ENCODE results near the gene ZFPM1. TPM values are rescaled to one million over a fixed set of nuclear protein-coding genes. Genes with fewer than 3 reads are reported as not detected.

Gene ZFPM1
- total RNA-seq, 1 donor from 2014 or later = 1.2 TPM

DNA sequence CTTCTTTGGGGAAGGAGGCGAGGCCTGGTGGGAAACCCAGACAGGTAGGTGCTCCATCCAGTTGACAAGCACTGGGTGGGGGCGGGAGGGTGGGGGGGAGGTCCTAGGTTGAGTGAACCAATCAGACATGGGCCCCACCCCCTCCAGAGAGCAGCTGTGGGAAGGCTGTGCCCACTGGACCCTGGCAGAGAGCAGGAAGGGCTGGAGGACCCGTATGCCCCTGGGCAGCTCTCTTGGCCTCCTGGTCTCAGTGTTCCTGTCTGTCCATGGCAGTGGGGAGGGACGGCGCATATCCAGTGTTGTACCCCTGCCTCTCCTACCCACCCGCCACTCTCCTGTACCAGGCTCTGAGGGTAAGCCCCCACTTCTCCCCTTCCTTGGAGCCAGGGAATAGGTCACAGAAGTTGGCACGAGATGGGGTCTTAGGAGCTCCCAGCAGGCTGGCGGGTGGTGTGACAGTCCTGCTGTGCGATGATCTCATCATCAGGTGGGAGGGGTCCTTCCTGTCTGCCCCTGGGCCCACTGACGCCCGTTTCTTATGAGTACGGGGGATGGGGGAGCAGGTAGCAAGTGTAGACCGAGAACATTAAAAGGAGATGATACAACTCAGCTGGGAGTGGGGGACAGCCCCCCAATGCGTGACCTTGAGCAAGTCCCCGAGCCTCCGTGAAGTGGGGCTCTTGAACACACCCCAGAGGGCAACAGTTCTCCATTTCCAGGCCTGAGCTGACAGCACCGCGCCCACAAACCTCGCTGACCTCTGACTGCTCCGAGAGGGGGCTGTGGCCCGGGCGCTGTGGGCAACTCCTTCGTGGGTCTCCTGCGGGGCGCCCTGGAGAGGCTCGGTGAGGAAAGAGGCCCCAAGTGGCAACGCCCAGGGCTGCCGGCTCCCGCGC, 1.2 kb upstream of the ZFPM1 start:
- no peak for DNase-seq

- peak; percentile 93 for DNase-seq
These were observed 431 bp upstream of the ZFPM1 start for GRCh38 chr16:88452482-88453216.

DNA sequence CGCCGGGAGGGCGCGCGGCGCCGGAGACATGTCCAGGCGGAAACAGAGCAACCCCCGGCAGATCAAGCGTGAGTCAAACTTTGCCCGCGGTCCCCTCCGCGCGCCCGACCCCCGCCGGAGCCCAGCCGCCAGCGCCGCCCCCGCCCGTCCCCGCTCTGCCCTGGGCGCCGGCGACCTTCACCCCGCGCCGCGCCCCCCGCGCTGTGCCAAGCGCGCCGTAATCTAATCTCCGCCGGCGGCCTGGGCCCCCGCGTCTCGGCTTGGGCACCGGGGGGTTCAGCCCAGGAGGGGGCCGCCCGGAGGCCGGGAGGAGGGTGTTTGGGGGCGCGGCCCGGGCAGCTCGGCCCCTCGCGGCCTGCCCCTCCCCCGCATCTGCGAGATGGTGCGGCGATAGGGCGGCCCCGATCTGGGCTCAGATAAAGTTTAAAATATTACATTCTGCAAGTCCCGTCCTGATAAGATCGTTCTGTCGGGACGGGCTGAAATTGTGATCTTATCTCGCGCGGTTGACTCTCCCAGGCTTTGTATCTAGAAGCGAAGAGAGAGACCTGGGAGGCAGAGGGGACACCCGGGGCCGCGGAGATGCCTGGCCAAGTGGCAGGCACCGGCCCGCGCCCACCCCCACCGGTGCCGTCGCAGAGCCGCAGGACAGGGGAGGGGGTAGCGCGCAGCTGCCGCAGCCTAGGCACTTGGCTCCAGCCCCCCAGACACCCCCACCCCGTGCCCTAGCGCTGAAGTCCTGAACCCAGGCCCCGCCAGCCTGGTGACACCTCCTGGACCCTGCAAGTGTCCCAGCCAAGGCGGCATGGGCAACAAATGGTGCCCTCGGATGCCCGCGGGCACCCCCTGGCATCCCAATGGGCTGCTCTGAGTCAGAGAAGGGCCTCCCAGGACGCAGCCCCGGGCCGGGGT, 787 bp downstream of the ZFPM1 start:
- DNase-seq = no peak

DNA sequence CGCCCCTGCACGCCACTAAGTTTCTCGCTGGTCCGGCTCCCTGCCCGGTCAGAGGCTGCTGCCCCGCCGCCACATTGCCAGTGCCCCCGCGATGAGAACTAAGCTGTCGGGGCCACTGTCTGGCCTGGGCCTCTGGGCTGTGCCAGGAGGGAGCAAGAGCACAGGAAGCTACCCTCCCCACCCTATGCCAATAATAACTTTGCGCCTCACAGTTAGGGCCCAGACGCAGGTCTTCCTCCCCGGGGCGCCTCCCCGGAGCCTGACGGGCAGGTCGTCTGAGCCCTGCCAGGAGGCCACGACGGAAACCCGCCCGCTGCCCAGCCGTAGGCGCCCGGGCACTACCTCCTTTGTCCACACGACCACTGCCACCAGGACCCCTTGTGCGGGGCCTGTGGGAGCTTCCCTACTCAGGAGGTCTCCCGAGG, 1.5 kb downstream of the ZFPM1 start:
- no peak for DNase-seq

DNA sequence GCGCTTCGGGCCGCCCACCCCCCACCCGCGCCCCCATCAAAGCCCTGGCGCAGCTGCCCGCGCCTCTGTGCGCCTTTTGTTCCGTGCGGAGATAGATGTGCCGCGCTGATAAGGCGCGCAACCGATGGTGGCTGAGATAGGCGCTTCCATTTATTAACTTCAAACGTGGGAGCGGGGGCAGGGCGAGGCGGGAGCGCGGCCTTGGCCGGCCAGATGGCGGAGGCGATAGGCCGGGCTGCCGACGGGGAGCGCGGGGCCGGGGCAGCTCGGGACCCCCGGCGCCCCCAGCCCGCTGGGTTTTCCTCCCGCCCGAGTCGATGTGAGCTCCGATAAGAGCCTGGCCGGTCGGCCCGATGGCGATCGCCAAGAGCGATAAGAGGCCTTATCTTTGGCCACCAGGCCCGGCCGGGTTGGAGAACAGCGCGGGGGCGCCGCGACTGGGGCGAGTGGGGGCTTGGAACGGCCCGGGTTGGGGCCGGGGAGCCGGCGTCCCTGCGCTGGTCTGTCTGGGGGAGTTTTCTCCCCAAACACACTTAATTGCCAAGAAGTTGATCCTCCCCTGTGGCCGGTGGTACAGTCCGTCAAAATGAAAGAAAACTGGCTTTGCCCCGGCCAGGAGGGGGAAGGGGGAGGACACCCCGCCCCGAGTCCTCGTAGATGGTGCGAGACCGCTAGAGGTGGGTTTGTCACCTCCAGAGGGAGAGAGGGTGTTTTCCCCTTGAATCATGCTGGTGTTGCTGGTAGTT, 2.7 kb downstream of the ZFPM1 start:
- no peak for DNase-seq

- no peak for DNase-seq
These were observed 3.5 kb downstream of the ZFPM1 start for GRCh38 chr16:88456356-88457292.

GRCh38 chr16:88458039-88458772, 5.1 kb downstream of the ZFPM1 start:
- DNase-seq = no peak

DNA sequence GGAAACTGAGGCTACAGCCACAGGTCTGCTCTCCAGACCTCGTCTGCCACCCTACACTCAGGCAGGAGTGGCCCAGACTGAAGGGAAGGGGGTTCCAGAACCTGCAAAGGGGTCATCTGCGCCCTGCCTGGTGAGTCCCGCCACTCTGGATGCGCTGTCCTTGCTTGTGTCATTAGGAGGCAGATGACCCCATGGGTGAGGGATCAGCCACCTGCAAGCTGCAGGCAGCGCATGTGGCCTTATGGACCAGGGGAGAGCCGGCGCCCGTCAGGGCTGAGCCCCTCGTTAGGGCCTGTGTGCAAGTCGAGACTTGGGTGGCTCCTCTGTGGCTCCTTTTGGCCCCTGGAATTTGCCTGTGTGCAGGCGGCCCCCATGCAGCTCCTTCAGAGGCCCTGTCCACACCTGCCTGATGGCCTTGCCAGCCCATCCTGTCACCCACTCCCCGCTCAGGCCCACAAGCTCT, 5.7 kb downstream of the ZFPM1 start:
- DNase-seq = no peak

DNA sequence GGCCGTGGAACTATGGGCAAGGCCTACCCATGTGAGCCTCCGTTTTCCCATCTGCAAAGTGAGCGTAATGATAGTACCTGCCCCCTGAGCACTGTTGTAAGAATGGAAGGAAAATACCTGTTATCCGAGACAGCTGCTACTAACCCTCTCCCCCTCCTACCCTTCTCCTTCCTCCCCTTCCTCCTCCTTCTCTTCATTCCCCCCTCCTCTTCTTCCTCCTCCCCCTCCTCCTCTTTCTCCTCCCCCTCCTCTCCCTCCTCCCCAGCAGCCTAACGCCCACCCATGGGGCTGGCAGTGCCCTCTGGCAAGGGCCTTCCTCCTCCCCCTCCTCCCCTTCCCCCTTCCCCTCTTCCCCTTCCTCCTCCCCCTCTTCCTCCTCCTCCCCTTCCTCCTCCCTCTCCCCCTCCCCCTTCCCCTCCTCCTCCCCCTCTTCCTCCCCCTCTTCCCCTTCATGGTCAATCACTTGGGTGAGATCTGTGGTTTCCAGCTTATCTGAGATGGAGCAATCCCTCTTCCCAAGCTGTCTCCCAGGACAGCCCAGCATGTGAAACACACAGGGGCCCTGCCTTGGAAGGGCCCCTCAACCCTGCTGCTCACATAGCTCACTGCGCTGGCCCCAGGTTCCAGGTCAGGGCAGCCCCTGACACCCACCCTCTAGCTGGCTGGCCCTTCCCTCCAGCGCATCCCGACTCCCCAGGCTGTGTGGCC, 6.4 kb downstream of the ZFPM1 start:
- no peak for DNase-seq

DNA sequence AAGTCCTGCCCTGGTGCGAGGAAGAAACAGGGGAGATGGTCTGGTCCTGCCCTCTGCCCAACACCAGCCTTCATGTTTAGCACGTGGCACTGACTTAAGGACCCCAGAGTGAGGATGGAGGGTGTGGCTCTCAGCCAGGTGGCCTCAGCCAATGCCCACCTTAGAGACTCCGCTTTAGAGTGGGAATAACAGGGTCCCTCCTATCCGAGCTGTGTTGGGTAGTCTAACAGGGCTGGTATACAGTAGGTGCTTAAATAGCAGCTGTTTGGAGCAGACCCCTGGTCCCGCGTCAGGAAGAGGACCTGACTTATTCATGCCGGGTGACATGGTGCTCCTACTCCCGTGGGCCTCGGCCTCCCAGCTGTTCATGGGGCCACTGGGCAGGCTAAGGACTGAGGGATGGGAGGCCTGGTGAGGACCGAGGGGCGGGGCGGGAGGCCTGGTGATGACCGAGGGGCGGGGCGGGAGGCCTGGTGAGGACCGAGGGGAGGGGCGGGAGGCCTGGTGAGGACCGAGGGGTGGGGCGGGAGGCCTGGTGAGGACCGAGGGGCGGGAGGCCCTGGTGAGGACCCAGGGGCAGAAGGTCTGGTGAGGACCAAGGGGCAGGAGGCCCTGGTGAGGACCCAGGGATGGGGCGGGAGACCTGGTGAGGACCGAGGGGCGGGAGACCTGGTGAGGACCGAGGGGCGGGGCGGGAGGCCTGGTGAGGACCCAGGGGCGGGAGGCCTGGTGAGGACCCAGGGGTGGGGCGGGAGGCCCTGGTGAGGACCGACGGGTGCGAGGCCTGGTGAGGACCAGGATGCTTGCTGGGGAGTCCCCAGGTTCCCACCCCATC, 7.6 kb downstream of the ZFPM1 start:
- DNase-seq = no peak

GRCh38 chr16:88461331-88462269, 8.5 kb downstream of the ZFPM1 start:
- DNase-seq = no peak

- DNase-seq = no peak
These were observed 9.3 kb downstream of the ZFPM1 start for GRCh38 chr16:88462396-88462795.

DNA sequence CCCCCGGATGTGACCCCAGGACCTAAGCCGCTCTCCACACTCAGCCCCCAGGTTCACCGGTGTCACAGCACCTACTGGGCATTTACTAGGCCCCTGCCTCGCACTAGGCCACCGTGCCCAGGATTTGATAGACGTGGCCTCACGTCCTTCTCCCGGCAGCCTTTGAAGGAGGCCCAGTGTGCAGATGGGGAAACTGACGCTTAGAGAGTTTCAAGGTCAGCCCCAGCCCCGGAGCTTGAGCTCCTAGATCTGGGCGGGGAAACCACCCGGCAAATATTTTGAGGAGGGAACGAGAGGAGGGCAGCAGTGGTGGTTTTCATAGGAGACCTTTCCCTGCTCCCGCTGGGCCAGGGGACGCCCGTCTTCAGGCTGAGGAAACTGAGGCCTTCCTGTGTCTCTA, 10.3 kb downstream of the ZFPM1 start:
- DNase-seq = no peak

- DNase-seq = no peak
These were observed 11.6 kb downstream of the ZFPM1 start for GRCh38 chr16:88464447-88465318.

DNA sequence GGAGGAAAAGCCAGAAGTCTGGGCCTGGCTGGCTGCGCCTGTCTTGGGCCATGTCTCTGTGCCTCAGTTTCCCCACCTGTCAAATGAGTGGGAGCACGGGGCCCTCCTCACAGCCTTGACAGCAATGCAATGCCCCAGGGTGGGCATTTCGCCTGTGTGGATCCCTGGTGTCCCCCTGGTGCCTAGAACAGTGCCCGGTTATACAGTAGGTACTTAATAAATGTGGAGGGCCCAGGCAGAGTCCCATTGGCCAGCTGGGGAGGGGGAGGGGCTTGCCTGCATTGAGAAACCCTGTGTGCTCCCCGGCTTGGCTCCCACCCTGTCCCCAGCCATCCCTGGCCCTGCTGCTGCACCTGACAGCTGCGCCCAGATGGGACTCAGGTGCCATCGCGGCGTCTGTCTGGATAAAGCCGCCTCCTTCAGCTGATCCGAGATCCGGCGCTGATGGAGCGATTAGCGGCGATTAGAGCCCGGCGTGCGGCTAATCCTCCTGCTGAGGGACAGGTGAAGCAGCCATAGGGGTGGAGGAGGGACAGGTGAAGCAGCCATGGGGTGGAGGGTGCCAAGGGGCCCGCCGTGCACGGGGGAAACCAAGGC, 12.4 kb downstream of the ZFPM1 start:
- DNase-seq = no peak
